ENCODE results near the gene OPRL1. TPM values are rescaled to one million over a fixed set of nuclear protein-coding genes. Genes with fewer than 3 reads are reported as not detected.
A peak's percentile ranks its signal among the peaks of the same experiment; 100 is the strongest.

OPRL1 gene
- total RNA-seq, 1 donor, result 0.72 TPM

DNA sequence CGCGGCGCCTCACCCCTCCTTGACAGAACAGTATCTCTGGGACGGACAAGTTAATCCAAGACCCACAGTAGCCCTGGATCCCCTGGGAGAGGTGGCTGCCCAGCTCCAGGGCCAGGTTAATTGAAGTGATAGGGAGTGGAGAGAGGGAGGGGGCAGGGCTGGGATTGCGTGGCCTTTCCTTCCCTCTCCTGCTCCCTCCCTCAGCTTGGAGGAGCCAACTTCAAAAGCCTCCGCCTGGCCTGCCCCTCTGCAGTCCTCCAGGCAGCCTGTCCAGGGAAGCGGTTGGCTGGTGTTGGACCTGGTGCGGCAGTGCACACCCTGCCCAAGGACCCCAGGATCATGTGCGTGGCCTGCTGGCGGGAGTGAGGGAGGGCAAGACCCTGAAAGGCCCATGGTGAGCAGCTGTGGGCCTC is 43.9 kb upstream of the OPRL1 start, which contains the start of gene C20orf204:
TSS of gene C20orf204 (plus strand) at position 250 of the 413 bp plus-strand sequence. CDS start at position 392, 142 bp downstream.
- TF ChIP-seq, protein P1, sequence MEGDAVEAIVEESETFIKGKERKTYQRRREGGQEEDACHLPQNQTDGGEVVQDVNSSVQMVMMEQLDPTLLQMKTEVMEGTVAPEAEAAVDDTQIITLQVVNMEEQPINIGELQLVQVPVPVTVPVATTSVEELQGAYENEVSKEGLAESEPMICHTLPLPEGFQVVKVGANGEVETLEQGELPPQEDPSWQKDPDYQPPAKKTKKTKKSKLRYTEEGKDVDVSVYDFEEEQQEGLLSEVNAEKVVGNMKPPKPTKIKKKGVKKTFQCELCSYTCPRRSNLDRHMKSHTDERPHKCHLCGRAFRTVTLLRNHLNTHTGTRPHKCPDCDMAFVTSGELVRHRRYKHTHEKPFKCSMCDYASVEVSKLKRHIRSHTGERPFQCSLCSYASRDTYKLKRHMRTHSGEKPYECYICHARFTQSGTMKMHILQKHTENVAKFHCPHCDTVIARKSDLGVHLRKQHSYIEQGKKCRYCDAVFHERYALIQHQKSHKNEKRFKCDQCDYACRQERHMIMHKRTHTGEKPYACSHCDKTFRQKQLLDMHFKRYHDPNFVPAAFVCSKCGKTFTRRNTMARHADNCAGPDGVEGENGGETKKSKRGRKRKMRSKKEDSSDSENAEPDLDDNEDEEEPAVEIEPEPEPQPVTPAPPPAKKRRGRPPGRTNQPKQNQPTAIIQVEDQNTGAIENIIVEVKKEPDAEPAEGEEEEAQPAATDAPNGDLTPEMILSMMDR (IDR thresholded peaks at IDR 0.05; ENCODE audit: extremely low read depth, low read depth, low read length), result no peak
- Histone ChIP-seq H2AFZ (ENCODE audit: low read length) (no peak within 1 kb of the TSS), H3K36me3 (ENCODE audit: insufficient read depth, low read length) (peaks cover 20% of the 10 kb centered on the region), H3K27ac (ENCODE audit: low read depth, low read length) (no peak within 1 kb of the TSS), H3K79me2 (ENCODE audit: insufficient read depth, low read length) (no peaks in the 10 kb centered on the region), H4K20me1 (ENCODE audit: insufficient read depth, low read length) (peaks cover 13% of the 10 kb centered on the region), H3K4me2 (ENCODE audit: insufficient read depth, low read length) (no peak within 1 kb of the TSS), H3K4me3 (ENCODE audit: insufficient read depth, low read length) (no peak within 1 kb of the TSS), H3K9me3 (ENCODE audit: low read depth, low read length) (no peaks in the 10 kb centered on the region), H3K27me3 (ENCODE audit: insufficient read depth, low read length) (peaks cover 33% of the 10 kb centered on the region), H3K4me1 (ENCODE audit: insufficient read depth, low read length) (no peaks in the 10 kb centered on the region)
- DNase-seq (ENCODE audit: insufficient read length, low spot score, missing footprints), result no peak

DNA sequence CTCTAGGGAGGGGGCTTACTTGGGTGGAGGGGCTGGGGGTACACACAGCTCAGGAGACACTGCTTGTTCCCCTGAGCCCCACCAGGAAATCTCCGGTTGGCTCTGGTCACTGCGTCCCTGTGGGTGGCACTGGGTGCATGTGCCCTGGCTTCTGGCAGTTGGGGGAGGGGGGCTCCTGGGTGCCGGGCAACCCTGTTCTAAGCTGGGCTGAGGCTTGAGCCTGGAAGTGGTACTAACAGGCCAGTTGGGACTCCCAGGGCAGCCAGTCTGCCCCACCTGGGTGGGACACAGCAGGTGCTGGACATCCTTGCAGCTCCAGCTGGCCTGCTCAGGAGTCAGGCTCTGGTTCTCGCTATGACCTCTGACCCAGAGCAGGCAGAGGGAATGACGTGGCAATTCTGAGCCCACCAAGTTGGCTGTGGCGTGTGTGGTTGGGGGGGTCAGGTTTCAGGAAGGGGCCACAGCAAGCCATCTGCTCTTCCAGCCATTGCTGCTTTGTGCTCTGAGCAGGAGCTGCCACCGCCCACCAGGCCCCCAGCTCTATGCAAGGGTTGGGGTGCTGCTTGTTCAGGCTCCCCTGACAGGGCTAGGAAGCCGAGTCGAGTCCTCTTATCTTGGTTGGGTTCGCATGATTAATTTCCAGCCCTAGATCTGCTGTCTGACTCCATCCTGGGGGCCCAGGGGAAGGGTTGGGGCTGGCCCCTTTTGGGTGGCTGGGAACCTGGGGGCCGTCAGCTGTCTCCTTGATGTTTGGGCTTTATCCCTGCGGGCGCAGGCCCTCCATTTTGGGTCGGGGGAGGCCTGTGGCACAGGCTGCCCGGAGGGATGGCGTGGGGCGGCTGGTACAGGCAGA is 43.3 kb upstream of the OPRL1 start:
- Histone ChIP-seq H3K4me2 (ENCODE audit: insufficient read depth, low read length) (no peak overlapping the region), H3K79me2 (ENCODE audit: insufficient read depth, low read length) (no peaks in the 10 kb centered on the region)
- TF ChIP-seq, protein P1 (IDR thresholded peaks at IDR 0.05; ENCODE audit: extremely low read depth, low read depth, low read length), result no peak

DNA sequence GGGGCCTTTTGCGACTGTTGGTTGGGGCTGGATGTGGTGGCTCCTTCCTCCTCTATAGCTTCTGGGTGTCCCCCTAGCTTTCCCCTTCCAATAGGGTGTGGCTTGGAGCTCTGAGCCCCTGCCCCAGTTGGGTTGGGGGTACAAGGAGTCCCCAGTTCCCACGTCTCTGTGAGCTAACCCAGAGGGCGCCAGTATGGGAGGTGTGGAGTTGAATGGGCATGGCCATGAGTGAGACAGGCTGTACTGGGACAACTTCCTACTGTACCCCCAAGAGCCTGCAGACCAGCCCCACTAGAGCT is 42.7 kb upstream of the OPRL1 start:
- Histone ChIP-seq H3K4me2 (ENCODE audit: insufficient read depth, low read length) (no peak overlapping the region), H4K20me1 (ENCODE audit: insufficient read depth, low read length) (peaks cover 13% of the 10 kb centered on the region), H3K27me3 (ENCODE audit: insufficient read depth, low read length) (peaks cover 45% of the 10 kb centered on the region), H3K79me2 (ENCODE audit: insufficient read depth, low read length) (no peaks in the 10 kb centered on the region), H3K4me3 (ENCODE audit: insufficient read depth, low read length) (no peak overlapping the region), H2AFZ (ENCODE audit: low read length) (no peak overlapping the region), H3K27ac (ENCODE audit: low read depth, low read length) (no peak overlapping the region), H3K9me3 (ENCODE audit: low read depth, low read length) (no peaks in the 10 kb centered on the region), H3K4me1 (ENCODE audit: insufficient read depth, low read length) (no peaks in the 10 kb centered on the region), H3K36me3 (ENCODE audit: insufficient read depth, low read length) (peaks cover 12% of the 10 kb centered on the region)
- TF ChIP-seq, protein P1 (IDR thresholded peaks at IDR 0.05; ENCODE audit: extremely low read depth, low read depth, low read length), result no peak
- no peak for DNase-seq (ENCODE audit: insufficient read length, low spot score, missing footprints)

More for the DNA sequence above, 43.3 kb upstream of the OPRL1 start:
- Histone ChIP-seq H4K20me1 (ENCODE audit: insufficient read depth, low read length) (peaks cover 13% of the 10 kb centered on the region), H3K27ac (ENCODE audit: low read depth, low read length) (no peak overlapping the region), H3K36me3 (ENCODE audit: insufficient read depth, low read length) (peaks cover 18% of the 10 kb centered on the region), H2AFZ (ENCODE audit: low read length) (no peak overlapping the region), H3K4me3 (ENCODE audit: insufficient read depth, low read length) (no peak overlapping the region), H3K27me3 (ENCODE audit: insufficient read depth, low read length) (peaks cover 39% of the 10 kb centered on the region), H3K9me3 (ENCODE audit: low read depth, low read length) (no peaks in the 10 kb centered on the region), H3K4me1 (ENCODE audit: insufficient read depth, low read length) (no peaks in the 10 kb centered on the region)
- DNase-seq (ENCODE audit: insufficient read length, low spot score, missing footprints), result peak; percentile 88

DNA sequence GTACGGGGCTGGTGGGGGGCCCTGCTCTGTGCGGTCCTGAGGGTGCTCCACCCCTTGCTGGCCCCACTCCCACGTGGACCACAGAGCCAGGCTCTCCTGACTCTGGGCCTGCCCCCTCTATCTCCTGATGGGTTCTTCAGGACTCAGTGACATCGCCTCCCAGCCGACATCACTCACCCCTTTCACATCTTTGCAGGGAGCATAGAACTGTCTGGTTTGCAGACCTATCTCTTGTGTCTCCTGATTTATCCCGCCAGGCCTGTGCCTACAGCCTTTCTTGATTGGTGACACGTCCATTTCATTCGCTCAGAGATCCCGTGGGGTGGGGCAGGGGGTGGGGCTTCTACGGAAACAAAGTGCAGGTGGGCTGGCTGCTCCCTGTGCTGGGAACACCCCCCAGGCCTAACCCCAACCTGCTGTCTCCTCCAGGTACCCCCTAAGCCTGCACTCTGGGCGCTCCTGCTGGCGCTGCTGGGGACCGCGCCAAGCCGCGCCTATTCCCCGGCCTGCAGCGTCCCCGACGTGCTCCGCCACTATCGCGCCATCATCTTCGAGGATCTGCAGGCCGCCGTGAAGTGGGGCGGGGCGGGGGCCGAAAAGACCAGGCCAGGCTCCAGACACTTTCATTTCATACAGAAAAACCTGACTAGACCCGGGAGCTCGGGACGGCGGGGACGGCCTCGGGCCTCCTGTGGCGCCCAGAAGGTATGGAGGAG is 42.2 kb upstream of the OPRL1 start:
- Histone ChIP-seq H3K36me3 (ENCODE audit: insufficient read depth, low read length) (peaks cover 7% of the 10 kb centered on the region), H4K20me1 (ENCODE audit: insufficient read depth, low read length) (peaks cover 13% of the 10 kb centered on the region), H3K4me2 (ENCODE audit: insufficient read depth, low read length) (no peak overlapping the region), H2AFZ (ENCODE audit: low read length) (no peak overlapping the region), H3K27me3 (ENCODE audit: insufficient read depth, low read length) (peaks cover 49% of the 10 kb centered on the region), H3K4me1 (ENCODE audit: insufficient read depth, low read length) (no peaks in the 10 kb centered on the region), H3K79me2 (ENCODE audit: insufficient read depth, low read length) (no peaks in the 10 kb centered on the region), H3K4me3 (ENCODE audit: insufficient read depth, low read length) (no peak overlapping the region), H3K27ac (ENCODE audit: low read depth, low read length) (no peak overlapping the region), H3K9me3 (ENCODE audit: low read depth, low read length) (no peaks in the 10 kb centered on the region)
- peak; percentile 91 for DNase-seq (ENCODE audit: insufficient read length, low spot score, missing footprints)
- TF ChIP-seq, protein P1 (IDR thresholded peaks at IDR 0.05; ENCODE audit: extremely low read depth, low read depth, low read length), result no peak

Measured in osteoblast (primary cell).